ENCODE measurements around the gene TRIM74.
"Not testable (repeated sequence)": the region's sequence is repeated elsewhere in the genome, so short reads cannot be mapped to it uniquely, and the experiment has no call there.

GRCh38 chr7:72953901-72954562 lies 15.2 kb downstream of the TRIM74 start:
- not testable (repeated sequence) for TF ChIP-seq CREB5 (CRISPR knock-in tag; IDR thresholded peaks at IDR 0.05; ENCODE audit: low read depth); CSDC2 (CRISPR knock-in tag; IDR thresholded peaks at IDR 0.05); RARB (CRISPR knock-in tag; IDR thresholded peaks at IDR 0.05); ZFP30 (CRISPR knock-in tag; IDR thresholded peaks at IDR 0.05)
